ENCODE measurements around the gene AIF1L.
"Not testable (repeated sequence)": the region's sequence is repeated elsewhere in the genome, so short reads cannot be mapped to it uniquely, and the experiment has no call there.

Gene AIF1L

DNA sequence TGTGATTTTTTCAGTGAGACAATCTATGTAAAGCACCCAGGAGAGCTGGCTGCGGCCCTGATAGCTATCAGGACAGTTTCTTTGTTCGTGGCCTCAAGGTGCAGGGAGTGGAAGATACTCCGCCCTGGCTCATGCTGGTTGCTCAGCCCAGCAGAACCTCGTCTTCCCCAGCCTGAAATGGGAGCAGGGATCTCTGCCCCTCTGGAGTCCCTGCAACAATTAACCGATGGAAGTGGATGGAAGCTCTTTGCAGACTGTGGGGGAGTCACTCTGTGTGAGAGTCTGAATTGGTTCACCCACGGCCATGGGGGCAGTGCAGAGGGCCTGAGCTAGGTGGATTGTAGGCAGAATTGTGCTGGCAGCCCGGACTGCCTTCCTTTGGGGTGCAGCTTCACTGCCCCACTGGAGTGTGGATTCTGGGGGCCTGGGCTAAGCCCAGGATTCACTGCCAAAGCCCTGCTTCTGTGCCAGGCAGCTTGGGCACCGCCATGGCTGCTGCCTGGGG is 2.8 kb downstream of the AIF1L start:
- no peak for DNase-seq (ENCODE audit: low read depth)

DNA sequence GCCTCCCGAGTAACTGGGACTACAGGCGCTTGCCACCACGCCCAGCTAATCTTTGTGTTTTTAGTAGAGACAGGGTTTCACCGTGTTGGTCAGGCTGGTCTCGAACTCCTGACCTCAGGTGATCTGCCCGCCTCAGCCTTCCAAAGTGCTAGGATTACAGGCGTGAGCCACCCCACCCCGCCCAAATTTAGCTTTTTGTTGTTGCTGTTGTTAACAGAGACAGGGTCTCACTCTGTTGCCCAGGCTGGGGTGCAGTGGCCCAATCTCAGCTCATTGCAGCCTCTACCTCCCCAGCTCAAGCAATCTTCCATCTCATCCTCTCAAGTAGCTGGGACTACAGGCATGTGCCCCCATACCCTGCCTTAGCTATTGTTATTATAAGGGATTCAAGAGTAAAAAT is 3.5 kb downstream of the AIF1L start:
- DNase-seq (ENCODE audit: low read depth): not testable (repeated sequence)

DNA sequence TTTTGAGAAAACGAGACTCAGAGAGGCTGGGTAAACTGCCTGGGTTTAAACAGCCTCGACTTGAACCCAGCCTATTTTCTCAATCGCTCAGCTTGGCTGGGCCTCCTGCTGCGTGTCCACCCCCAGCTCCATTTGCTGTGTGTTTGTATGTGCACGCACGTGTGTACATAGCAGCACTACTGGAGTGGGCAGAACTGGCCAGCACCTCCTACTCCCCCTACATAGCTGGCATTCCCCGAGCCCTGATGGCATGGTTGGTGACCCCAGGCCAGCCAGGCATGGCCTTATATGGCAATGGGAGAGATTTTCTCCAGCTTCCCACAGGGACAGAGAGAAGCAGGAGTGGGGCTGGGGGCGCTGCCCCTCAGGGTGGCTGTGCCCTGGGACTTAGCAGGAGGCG is 4.1 kb downstream of the AIF1L start:
- DNase-seq (ENCODE audit: low read depth): no peak

DNA sequence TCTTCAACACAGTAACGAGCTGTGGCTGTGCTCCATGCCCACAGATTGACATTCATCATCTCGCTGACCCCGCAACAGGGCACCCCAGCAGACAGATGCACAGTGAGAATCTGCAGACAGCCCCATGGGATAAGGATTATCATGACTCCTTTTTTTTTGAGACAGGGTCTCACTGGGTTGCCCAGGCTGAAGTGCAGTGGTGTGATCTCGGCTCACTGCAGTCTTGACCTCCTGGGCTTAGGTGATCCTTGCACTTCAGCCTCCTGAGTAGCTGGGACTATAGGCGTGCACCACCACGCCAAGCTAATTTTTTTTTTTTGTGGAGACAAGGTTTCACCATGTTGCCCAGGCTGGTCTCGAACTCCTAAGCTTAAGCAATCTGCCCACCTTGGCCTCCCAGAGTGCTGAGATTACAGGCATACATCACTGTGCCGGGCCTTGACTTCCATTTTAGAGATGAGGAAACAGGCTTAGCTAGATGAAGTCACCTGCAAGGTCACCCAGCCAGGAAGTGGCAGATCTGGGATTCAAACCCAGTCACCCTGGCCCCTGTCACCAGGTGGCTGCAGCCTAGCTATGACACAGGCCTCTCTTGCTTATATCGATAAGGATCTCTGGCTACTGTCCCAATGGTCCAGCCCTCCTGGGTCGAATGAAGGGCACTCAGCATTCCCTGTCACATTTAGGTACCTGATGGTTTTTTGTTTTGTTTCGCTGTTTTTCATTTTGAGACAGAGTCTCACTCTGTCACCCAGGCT is 5.1 kb downstream of the AIF1L start:
- DNase-seq (ENCODE audit: low read depth): no peak

DNA sequence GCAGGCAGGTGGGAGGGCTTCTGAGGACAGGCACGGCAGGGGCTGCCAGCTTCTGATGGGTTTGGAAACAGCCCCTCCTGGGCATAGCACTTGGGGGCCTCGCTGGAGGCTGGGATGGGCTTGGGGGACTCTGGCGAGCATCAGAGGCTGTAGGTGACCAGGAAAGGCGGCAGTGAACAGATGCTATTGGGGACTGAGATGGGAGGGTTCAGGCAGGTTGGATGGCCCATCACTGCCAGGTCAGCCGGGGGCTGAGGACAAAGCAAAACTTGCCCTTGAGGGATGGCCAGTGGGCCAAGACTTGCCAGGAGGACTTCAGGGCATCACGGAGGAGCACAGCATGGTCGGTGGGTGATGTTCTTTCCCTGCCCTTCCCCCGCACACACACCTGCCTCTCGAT is 6.7 kb downstream of the AIF1L start:
- DNase-seq (ENCODE audit: low read depth): no peak

DNA sequence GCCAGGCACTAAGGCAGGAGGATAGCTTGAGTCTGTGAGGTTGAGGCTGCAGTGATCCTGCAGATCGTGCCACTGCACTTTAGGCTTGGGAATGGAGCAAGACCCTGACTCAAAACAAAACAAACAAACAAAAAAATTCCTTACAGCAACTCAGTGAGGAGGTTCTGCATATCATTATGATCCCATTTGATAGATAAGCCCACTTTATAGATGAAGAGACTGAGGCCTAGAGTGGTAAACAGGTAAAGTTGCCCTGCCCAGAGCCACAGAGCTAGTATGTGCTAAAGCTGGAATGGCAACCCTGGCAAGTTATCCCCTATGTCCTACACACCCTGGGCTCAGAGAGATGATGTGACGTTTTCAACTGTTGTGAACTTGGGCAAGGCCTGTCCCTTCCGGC is 7.2 kb downstream of the AIF1L start:
- DNase-seq (ENCODE audit: low read depth): no peak

DNA sequence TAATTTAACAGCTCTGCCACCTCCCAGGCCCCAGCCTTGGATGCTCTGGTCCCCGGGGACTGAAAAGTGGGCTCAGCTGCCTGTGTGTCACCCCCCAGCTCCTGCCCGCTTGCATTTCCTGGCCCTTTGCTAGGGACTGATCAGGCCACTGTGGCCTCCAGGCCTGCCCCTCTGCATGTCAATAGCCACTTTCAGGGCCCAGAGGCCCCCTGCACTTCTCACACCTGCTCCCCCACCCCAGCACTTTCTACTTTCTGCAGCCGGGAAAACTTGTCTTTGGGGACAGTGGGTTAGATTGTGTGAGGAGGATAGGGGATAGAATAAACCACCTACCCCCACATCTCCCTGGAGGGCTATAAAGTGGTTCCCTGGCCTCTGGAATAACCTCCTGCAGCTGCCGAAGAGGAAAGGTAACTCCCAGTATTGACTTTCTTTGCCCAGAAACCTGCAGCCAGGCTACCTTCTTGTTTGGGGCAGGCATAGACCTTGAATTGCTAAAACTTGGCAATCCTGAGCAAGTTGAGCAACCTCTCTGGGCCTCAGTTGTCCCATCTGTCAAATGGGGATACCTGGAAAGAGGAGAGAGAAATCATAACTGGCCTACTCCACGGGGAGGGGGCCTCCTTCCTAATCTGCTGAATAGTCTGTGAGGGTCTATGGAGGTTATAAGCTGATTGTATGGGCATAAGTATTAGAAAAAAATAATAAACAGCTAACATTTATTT is 7.8 kb downstream of the AIF1L start:
- DNase-seq (ENCODE audit: low read depth): no peak

DNA sequence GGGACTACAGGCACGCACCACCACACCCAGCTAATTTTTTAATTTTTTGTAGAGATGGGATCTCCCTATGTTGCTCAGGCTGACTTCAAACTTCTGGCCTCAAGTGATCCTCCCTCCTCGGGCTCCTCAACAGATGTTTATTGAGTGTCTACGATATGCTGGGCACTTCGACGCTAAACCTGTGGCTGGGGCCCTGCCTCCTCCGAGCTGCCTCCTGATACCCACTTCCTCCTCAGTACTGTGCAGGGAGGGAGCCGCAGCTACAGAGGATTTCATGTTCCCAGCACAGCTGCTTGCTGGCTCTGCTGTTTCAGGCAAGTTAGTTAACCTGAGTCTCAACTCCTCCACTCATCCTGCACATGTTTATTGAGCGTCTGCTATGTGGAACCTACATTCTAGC is 9.6 kb downstream of the AIF1L start:
- no peak for DNase-seq (ENCODE audit: low read depth)

DNA sequence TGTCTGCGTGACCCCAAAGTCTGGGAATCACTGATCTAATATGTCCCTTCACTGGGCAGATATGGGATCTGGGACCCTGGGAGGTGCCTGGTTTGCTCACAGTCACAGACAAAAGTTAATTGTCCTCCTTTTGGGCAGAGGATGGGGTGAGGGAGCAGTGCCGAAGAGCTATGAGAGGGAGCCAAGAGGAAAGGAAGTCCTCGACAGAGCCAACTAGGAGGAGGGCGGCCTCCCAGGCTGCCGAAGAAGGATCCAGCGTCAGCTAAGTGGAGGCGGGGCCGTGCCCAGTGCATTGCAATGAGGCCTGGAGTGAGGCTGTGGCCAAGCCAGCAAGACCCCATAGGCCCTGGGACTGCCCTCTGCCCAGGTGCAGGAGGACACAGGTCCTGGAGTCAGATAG is 11.4 kb downstream of the AIF1L start:
- no peak for DNase-seq (ENCODE audit: low read depth)

DNA sequence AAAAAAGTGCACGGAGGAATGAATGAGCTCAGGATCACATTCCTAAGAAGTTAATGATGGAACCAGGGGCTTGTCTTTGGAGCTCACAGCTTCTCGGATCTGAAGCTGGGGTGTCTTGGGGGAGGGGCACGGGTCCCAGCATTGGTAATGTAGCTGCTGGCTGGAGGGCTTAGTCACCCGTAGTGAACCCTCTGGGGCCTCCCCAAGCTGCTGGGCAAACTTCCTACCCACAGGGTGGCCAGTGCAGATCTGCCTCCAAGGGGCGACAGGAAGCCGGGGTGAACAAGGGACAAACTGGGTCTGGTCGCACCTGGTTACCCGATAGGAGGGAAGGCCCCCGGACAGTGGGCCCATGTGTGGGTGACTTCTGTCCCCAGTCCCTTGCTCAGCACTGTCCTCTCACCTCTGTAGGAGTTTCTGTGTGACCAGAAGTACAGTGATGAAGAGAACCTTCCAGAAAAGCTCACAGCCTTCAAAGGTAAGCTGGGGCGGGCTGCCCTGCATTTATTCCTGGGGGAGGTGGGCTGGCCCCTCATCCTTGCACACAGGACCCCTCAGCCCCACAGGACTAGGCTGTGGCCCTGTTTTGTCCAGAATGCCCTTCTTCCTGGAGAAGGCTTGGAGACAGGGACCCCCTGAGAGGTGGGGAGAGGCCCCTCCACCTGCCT is 15.0 kb downstream of the AIF1L start:
- no peak for DNase-seq (ENCODE audit: low read depth)

DNA sequence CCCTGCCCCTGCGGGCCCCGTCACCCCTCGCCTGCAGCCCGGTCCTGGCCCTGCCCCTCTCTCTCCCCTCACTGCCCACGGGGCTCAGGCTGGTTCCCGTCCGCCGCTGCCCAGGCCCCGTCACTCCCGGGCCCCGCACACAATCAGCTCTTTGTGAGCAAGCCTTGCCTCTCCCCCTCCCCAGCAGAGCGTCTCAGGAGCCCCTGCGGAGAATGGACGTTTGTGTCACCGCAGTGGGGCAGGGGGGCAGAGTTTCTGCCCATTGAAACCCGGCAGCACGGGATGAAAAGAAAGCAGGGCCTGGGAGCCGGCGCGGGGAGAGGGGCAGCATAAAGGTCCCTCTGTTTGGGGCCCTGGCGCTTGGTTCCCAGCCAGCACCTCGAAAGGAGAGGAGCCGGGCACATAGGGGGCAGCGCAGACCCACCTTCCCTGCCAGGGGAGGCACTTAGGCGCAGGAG is 15.6 kb downstream of the AIF1L start:
- no peak for DNase-seq (ENCODE audit: low read depth)

DNA sequence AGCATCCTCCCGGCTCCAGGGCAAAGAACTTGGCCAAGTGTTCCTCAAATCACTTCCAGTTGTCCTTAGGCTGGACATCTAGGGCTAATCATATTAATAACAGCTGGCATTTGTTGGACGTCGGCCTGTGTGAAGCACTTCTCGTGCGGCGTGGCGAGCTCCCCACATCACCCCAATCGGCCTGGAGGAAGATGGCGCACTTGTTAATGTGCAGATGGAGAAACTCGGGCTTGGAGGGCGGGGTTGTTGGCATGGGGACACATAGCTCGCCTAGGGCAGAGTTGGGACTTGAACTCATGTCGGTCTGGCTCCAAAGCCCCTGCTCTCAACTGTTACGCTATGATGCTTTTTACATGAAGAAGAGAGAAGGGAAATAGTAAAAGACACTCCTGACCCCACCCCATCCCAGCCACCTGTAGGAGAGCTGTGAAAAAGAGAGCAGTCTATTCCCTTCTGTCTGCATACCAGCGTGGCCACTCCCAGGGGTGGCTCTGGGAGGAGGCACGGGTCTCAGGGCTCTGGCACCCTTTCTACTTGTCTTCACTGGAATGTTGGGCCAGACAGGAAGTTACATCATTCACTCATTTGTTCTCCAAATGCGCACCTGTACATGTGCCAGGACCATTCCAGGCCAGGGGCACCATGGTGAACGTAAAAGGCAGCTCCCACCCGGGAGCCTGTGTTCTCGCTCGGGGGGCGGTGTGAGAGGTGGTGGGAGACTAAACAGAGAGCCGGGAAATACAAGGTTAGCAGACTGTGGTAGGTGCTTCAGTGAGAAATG is 16.2 kb downstream of the AIF1L start:
- DNase-seq (ENCODE audit: low read depth): no peak

DNA sequence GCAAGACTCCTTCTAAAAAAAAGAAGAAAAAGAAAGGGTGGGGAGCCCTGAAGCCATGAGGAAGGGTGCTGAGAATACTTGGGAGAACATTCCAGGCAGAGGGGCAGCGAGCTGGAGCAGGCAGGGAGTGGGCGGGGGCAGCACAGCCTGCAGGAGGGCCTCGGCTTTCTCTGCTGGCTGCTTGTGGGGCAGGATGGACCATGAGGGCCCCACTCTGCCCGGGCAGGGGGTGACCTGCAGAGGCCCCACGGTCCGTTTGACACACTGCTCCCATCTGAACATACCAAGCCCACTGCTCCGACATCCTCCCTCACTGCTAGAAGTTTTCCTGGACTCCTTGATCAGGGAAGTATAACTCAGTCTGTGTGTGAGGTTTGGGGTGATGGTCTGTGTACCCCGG is 17.3 kb downstream of the AIF1L start:
- DNase-seq (ENCODE audit: low read depth): no peak

DNA sequence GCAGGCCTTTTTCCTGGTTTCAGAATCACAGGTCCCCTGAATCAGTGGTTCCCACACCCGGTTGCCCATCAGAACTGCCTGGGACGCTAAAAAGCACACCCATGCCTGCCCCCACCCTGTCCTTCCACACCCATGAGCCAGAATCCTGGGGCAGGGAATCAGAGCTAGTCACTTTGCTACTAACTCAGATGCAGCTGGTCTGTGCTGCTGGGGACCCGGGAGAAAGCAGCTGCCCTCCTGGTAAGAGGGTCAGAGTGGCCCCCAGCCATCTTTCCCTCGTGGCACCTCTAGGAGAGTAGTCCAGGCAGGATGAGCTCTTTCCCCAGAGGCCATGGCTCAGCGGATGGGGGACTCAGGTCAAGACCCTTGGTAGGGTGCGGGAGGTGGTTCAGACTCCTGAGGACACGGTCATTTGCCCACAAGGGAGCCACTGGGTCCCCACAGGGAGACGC is 17.8 kb downstream of the AIF1L start:
- DNase-seq (ENCODE audit: low read depth): no peak

DNA sequence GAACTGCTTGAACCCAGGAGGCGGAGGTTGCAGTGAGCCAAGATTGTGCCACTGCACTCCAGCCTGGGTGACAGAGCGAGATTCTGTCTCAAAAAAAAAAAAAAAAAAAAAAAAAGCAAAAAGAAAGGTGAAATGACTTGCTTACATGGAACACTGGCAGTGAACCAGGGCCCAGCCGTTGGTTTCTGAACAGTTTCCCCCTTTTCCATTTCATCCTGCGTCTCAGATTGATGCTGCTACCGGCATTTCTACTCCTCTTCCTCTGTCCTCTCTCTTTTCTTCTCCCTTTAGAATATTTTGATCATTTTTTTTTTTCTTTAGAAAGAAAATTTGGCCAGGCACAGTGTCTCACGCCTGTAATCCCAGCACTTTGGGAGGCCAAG is 19.0 kb downstream of the AIF1L start:
- not testable (repeated sequence) for DNase-seq (ENCODE audit: low read depth)

DNA sequence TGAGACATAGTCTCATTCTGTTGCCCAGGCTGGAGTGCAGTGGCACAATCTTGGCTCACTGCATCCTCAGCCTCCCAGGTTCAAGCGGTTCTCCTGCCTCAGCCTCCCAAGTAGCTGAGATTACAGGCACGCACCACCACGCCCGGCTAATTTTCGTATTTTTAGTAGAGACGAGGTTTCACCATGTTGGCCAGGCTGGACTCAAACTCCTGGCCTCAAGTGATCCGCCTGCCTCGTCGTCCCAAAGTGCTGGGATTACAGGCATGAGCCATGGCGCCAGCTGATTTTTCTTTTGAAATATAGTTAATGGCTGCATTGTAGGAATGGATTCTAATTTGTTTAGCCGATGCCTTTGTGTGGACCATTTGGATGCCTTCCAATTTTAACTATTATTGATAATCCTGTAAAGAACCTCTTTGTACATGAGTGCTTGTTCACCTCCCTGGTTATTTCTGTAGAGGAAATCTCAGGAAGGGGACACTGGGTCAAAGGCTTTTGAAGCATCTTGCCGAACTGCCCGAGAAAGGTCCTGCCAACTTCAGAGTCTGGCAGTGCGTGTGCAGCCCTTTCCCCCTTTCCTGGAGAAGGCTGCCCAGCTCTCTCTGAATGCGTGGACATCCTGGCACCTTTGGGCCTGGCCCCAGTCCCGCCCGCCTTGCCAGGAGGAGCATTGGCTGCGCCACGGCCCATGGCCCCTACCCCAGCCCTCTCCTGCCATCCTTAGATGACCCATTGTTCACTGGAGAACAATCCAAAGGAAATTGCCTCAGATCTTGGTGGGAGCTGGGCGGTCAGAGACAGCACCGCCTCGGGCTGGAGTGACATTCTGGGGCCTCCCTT is 20.2 kb downstream of the AIF1L start:
- DNase-seq (ENCODE audit: low read depth): no peak

DNA sequence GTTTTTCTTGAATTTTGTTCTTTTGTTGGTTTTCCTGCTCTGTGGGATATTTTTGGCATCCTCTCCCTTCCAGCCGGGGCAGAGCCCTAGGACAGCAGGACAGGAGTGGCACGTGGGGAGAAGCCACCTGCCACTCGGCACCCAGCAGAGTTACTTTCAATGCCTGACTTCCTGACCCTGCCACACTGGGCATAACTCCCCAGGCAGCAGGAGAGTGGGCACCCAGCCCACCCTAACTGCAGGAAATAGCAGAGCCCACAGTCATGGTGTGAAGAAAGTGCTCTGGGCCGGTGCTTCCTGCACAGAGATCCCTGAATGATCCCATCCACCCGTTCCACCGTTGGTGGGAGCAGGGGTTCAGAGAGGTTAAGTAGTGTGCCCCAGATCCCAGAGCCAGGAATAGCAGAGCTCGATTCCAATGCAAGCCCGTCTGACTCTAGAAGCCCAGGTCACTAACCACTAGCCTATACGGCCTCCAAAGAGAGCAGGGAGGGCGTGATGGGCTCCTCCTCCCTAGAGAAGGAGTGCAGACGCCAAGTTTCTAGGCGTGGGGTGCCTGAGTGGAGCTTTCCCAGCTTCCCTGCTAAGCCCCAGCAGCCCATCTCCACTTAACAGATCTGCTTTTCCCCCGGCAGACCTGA is 20.9 kb downstream of the AIF1L start:
- no peak for DNase-seq (ENCODE audit: low read depth)

DNA sequence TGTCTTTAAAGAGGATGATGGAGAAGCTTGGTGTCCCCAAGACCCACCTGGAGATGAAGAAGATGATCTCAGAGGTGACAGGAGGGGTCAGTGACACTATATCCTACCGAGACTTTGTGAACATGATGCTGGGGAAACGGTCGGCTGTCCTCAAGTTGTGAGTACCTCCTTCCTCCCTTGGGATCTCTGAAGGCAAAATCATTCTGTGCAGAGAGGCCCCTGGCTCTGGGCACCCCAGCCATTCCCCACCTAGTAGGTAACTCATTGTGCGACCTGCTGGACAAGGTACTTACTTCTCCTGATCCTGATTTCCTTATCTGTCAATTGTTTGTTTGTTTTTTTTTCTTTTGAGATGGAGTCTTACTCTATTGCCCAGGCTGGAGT is 21.4 kb downstream of the AIF1L start:
- no peak for DNase-seq (ENCODE audit: low read depth)

DNA sequence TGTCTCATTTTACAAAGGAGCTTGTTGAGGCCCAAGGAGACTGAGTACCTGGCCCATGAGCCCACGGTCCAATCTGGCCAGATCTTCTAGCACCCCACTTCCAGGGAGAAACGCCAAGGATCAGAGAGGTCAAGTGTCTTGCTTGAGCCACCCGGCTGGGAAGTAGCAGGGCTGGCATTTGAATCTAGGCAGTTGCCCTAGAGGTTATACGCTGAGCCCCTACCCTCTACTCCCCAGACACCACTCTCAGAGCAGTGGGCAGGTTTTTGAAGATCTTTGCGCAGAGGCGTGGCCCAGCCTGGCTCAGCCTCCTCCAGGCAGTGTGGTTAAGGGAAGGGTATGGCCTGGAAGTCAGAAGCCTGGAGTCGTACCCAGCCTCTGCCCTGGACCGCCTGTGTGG is 23.3 kb downstream of the AIF1L start:
- DNase-seq (ENCODE audit: low read depth): no peak

DNA sequence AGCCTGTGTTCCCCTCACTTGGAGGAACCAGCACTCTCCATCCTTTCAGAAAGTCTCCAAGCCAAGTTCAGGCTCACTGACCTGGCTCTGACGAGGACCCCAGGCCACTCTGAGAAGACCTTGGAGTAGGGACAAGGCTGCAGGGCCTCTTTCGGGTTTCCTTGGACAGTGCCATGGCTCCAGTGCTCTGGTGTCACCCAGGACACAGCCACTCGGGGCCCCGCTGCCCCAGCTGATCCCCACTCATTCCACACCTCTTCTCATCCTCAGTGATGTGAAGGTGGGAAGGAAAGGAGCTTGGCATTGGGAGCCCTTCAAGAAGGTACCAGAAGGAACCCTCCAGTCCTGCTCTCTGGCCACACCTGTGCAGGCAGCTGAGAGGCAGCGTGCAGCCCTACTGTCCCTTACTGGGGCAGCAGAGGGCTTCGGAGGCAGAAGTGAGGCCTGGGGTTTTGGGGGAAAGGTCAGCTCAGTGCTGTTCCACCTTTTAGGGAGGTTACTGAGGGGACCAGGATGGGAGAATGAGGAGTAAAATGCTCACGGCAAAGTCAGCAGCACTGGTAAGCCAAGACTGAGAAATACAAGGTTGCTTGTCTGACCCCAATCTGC is 24.4 kb downstream of the AIF1L start:
- no peak for DNase-seq (ENCODE audit: low read depth)
